GM23248 (cell line): ENCODE results near the gene MAFG. TPM values are rescaled to one million over a fixed set of nuclear protein-coding genes. Genes with fewer than 3 reads are reported as not detected.

Experiments
- DNase-seq: peaks from one replicate; pipeline ENCODE4 v3.0.0-alpha.2; 2015
- H2AFZ ChIP-seq: fragments of 200-600 bp; sonication (generic); 2 replicates; pipeline ENCODE4 v1.6.1; 2016; ENCODE audit warnings: antibody characterized with exemption
- H3F3A ChIP-seq: fragments of 200-600 bp; sonication (generic); 2 replicates; pipeline ENCODE4 v1.6.1; 2016; ENCODE audit warnings: mild to moderate bottlenecking, antibody characterized with exemption, mixed run types; ENCODE audit not compliant: insufficient read depth
- H3K27ac ChIP-seq: fragments of 200-600 bp; sonication (generic); 2 replicates; pipeline ENCODE4 v1.5.1; 2016; ENCODE audit warnings: mild to moderate bottlenecking
- H3K27me3 ChIP-seq: fragments of 200-600 bp; sonication (generic); replicated peaks from 2 replicates; pipeline ENCODE4 v1.6.1; 2016; ENCODE audit warnings: mild to moderate bottlenecking; ENCODE audit not compliant: insufficient read depth
- H3K36me3 ChIP-seq: fragments of 200-600 bp; sonication (generic); 2 replicates; pipeline ENCODE4 v1.6.1; 2016; ENCODE audit warnings: low read depth, mild to moderate bottlenecking
- H3K4me1 ChIP-seq: fragments of 200-600 bp; sonication (generic); 2 replicates; pipeline ENCODE4 v1.6.1; 2016; ENCODE audit warnings: mild to moderate bottlenecking; ENCODE audit not compliant: insufficient read depth
- H3K4me2 ChIP-seq: fragments of 200-600 bp; sonication (generic); one replicate; pipeline ENCODE4 v1.6.1; 2016; ENCODE audit warnings: mild to moderate bottlenecking; ENCODE audit not compliant: unreplicated experiment
- H3K4me3 ChIP-seq: fragments of 200-600 bp; sonication (generic); 2 replicates; pipeline ENCODE4 v1.5.1; 2016; ENCODE audit warnings: mild to moderate bottlenecking
- H3K79me2 ChIP-seq: fragments of 200-600 bp; sonication (generic); 2 replicates; pipeline ENCODE4 v1.6.1; 2016; ENCODE audit warnings: mild to moderate bottlenecking; ENCODE audit not compliant: insufficient read depth
- H3K9ac ChIP-seq: fragments of 200-600 bp; sonication (generic); 2 replicates; pipeline ENCODE4 v1.6.1; 2016; ENCODE audit warnings: mild to moderate bottlenecking
- H3K9me2 ChIP-seq: fragments of 200-600 bp; sonication (generic); 2 replicates; pipeline ENCODE4 v1.6.1; 2016; ENCODE audit warnings: mixed run types, mild to moderate bottlenecking, moderate library complexity; ENCODE audit not compliant: insufficient read depth
- H3K9me3 ChIP-seq: fragments of 200-600 bp; sonication (generic); one replicate; pipeline ENCODE4 v1.6.1; 2017; ENCODE audit warnings: low read depth
- H4K20me1 ChIP-seq: fragments of 200-600 bp; sonication (generic); 2 replicates; pipeline ENCODE4 v1.6.0; 2016; ENCODE audit not compliant: insufficient read depth
- EZH2 ChIP-seq: fragments of 200-600 bp; sonication (generic); IDR thresholded peaks from 2 replicates; pipeline ENCODE4 v1.6.1; 2018; ENCODE audit warnings: antibody characterized with exemption, mild to moderate bottlenecking; ENCODE audit not compliant: insufficient read depth, poor library complexity, severe bottlenecking
- EZH2phosphoT487 ChIP-seq: fragments of 200-600 bp; sonication (generic); IDR thresholded peaks from 2 replicates; pipeline ENCODE4 v1.6.1; 2018; ENCODE audit warnings: antibody characterized with exemption, moderate library complexity, mild to moderate bottlenecking, low read depth; ENCODE audit not compliant: insufficient read depth
- WGBS, 2 experiments: methylation state at CpG; one replicate each; pipeline ENCODE4 v1.1.6; 2015 to 2017; ENCODE audit warnings: low lambda C conversion rate in 2 of 2, low coverage in 1 of 2; ENCODE audit errors: missing lambda C conversion rate in 2 of 2; 5-methylcytosine and 5-hydroxymethylcytosine counted together
- in situ Hi-C: fragments of 300-500 bp; cut with MboI; formaldehyde crosslinking; loops from 2 replicates; pipeline ENCODE4 v1.15.0; 2020
- polyA plus RNA-seq: library from polyadenylated mRNA; unstranded; fragments of >200 nt; fragmentation: Nextera tagmentation; extraction: Ambion mirVana; gene quantifications from 2 replicates; pipeline ENCODE4 v1.2.1, GENCODE V29; 2016
- total RNA-seq: library from RNA; depleted of rRNA; stranded (reverse); fragments of >200 nt; shearing (Covaris generic); gene quantifications from 2 replicates; pipeline ENCODE4 v1.2.3, GENCODE V29; 2014

The MAFG gene
- total and polyA plus RNA-seq, 2 experiments from 2014 or later = 5.0 to 19.8 TPM

DNA sequence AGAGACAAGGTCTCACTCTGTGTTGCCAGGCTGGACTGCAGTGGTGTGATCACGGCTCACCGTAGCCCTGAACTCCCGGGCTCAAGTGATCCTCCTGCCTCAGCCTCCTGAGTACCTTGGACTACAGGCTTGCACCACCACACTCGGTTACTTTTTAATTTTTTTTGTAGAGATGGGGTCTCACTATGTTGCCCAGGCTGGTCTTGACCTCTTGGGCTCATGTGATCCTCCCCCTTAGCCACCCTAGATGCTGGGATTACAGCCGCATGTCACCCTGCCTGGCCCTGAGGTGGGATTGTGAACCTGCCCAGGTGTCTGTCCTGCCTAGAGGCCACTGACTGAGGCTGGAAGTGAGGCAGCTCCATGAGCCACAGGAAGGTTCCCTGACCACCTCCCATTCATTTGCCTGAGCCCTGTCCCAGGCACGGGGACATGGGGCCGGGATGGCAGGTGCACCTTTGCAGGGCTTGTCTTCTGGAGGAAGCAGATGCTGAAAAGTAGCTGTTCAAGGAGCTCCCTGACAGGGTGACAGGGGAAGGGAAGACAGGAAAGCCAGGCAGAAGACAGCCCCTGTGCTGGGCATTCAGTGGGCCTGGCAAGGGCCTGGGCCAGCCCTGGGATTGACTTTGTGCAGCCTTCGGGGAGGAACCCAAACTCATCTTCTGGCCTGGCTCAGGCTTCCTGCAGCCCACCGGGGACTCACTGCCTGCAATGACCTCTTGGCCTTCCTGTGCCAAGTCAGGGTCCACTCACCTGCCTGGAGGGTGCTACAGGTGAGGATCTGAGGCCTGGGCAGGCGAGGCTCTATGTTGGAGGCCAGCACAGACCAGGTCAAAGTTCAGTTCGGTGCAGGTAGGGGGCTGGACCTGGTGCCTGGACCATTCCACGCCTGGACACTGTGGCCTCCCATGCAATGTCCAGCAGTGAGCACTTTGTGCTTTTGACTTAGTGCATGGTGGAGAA, 41.6 kb upstream of the MAFG start:
- Histone ChIP-seq H3F3A (peaks cover 11% of the 10 kb centered on the region), H2AFZ (no peak overlapping the region), H3K4me3 (no peak overlapping the region), H3K4me1 (peaks cover 17% of the 10 kb centered on the region; the same call in 1 of the 2 replicates), H3K36me3 (no peaks in the 10 kb centered on the region), H3K9me3 (no peaks in the 10 kb centered on the region), H3K9ac (no peak overlapping the region), H3K9me2 (no peaks in the 10 kb centered on the region), H3K27ac (no peak overlapping the region), H4K20me1 (no peaks in the 10 kb centered on the region), H3K4me2 (no peak overlapping the region), H3K79me2 (no peaks in the 10 kb centered on the region), H3K27me3 (no peaks in the 10 kb centered on the region)
- 75 to 79% methylated on average over 12 of the region's 12 CpGs for WGBS, 2 experiments
- in situ Hi-C loops = no loop called here
- DNase-seq = no peak
- TF ChIP-seq EZH2 (no peak), EZH2phosphoT487 (no peak)

DNA sequence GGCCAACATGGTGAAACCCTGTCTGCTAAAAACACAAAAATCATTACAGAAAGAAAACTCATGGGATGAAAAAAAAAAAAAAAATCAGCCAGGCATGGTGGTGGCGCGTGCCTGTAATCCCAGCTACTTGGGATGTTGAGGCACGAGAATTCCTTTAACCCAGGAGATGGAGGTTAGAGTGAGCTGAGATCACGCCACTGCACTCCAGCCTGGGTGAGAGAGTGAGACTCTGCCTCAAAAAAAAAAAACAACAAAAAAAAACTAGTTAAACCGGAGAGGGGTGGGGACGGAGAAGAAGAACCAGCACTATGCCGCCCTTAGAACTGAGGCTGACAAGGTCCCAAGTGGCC, 40.8 kb upstream of the MAFG start:
- H2AFZ ChIP-seq = peak overlapping the region; percentile 70
- no peaks in the 10 kb centered on the region for H3K36me3 ChIP-seq
- 57 to 59% methylated on average over 7 of the region's 7 CpGs for WGBS, 2 experiments
- no peaks in the 10 kb centered on the region for H3K79me2 ChIP-seq
- H3K9me2 ChIP-seq = no peaks in the 10 kb centered on the region
- peak overlapping the region; percentile 41 for H3K4me2 ChIP-seq
- no peaks in the 10 kb centered on the region for H4K20me1 ChIP-seq
- H3K9ac ChIP-seq = peak overlapping the region; percentile 45
- no peak overlapping the region for H3K27ac ChIP-seq
- in situ Hi-C loops = no loop called here
- no peak for TF ChIP-seq EZH2phosphoT487
- TF ChIP-seq EZH2 = no peak
- no peaks in the 10 kb centered on the region for H3K27me3 ChIP-seq
- H3K4me3 ChIP-seq = peak overlapping the region; percentile 39; the same call in 1 of the 2 replicates
- peaks cover 13% of the 10 kb centered on the region for H3F3A ChIP-seq
- H3K4me1 ChIP-seq = peaks cover 17% of the 10 kb centered on the region; the same call in 1 of the 2 replicates
- H3K9me3 ChIP-seq = no peaks in the 10 kb centered on the region
- no peak for DNase-seq

DNA sequence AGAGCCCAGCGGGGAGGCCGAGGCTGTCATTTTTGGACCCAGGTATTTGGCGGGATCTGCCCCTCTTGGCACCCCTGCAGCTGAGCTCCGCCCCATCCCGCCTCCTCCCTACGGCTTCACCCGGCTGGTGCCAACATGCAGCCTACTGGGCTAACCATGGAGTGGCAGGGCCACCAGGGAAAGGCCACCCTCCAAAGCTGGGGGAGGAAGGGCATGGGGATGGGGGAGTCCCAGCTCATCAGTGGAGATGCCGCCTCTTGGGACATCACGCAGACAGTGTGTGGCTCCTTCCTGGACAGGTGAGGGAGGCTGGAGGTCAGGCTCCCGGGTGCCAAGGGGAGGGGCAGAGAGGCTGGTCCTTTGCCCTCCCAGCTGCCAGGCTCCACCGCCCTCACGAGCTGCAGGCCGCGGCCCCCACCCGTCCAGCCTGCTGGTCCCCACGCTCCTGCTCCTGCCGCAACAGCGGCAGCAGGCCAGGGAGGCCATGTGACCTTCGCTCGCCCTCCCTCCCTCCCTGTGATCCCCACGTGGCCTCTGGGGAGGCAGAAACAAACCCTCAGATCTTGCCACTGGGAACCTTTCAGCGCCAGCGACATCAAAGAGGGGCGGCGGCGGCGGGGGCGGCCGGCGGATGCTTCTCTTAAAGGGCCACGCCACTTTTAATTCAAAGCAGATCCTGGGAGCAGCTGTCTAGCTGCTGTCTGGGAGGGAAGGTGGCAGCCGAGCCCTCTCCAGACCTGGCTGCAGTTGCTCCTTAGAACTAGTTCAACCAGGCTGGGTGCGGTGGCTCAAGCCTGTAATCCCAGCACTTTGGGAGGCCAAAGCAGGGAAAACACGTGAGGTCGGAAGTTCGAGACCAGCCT, 40.2 kb upstream of the MAFG start:
- peaks cover 17% of the 10 kb centered on the region; the same call in 1 of the 2 replicates for H3K4me1 ChIP-seq
- no peaks in the 10 kb centered on the region for H3K9me3 ChIP-seq
- H3K4me2 ChIP-seq = peak overlapping the region; percentile 41
- no peaks in the 10 kb centered on the region for H3K9me2 ChIP-seq
- H3K9ac ChIP-seq = peak overlapping the region; percentile 45
- no peaks in the 10 kb centered on the region for H3K36me3 ChIP-seq
- no peak for TF ChIP-seq EZH2
- TF ChIP-seq EZH2phosphoT487 = no peak
- no peaks in the 10 kb centered on the region for H4K20me1 ChIP-seq
- H3K4me3 ChIP-seq = peak overlapping the region; percentile 39; the same call in 1 of the 2 replicates
- WGBS, 2 experiments = 17 to 22% methylated on average over 28 to 36 of the region's 36 CpGs
- H3K79me2 ChIP-seq = no peaks in the 10 kb centered on the region
- H3F3A ChIP-seq = peaks cover 13% of the 10 kb centered on the region
- peak overlapping the region; percentile 70 for H2AFZ ChIP-seq
- in situ Hi-C loops = no loop called here
- no peaks in the 10 kb centered on the region for H3K27me3 ChIP-seq
- peak; percentile 77 for DNase-seq
- H3K27ac ChIP-seq = no peak overlapping the region

DNA sequence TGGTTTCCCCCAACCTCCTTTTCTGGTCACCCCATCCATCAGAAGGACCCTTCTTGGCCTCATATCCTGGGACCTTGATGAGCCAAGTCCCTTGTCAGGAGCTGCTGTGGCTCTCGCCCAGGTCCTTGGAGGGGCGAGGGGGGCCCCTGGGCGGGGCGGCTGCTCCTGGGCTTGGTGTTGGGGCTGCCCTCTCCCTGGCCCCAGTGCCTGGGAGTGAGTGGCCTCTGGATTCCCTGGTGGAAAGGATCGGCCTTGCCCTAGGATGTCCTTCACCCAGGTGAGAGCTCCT, 39.7 kb upstream of the MAFG start:
- H3K9me3 ChIP-seq = no peaks in the 10 kb centered on the region
- no peak for DNase-seq
- no peaks in the 10 kb centered on the region for H3K27me3 ChIP-seq
- no peaks in the 10 kb centered on the region for H3K9me2 ChIP-seq
- 25 to 48% methylated on average over 4 to 5 of the region's 5 CpGs for WGBS, 2 experiments
- no peak overlapping the region for H3K27ac ChIP-seq
- H3F3A ChIP-seq = peaks cover 13% of the 10 kb centered on the region
- H3K79me2 ChIP-seq = no peaks in the 10 kb centered on the region
- no peaks in the 10 kb centered on the region for H4K20me1 ChIP-seq
- H3K9ac ChIP-seq = no peak overlapping the region
- H3K4me2 ChIP-seq = no peak overlapping the region
- TF ChIP-seq EZH2phosphoT487 = no peak
- no peak for TF ChIP-seq EZH2
- no peaks in the 10 kb centered on the region for H3K36me3 ChIP-seq
- no peak overlapping the region for H2AFZ ChIP-seq
- H3K4me1 ChIP-seq = peaks cover 17% of the 10 kb centered on the region; the same call in 1 of the 2 replicates
- H3K4me3 ChIP-seq = no peak overlapping the region
- in situ Hi-C loops = no loop called here
